DMS153 treated with DMSO at 0.1 percent for 48 hours (cell line): ENCODE results near the gene USP14.

Source experiments
- DNase-seq: peaks from one replicate; lab custom pipeline; 2025; ENCODE audit not compliant: unreplicated experiment; lab: John Stamatoyannopoulos, UW

Gene USP14

DNA sequence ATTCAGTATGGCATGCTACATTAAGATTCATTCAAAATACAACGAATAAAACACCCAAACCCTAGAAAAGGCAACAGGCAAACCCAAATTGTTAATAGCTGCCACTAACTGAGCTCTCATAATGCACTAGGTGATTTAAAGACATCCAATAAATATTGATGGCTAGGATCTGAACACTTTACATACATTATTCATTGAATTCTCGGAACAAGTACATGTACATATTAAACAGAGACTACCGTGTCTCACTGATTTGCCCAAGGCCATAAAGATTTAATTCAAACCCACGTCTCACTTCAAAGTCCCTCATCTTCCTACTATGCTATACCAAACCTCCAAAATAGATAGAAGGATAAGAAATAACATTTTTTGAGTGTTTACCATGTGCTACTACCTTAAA lies 67.4 kb downstream of the USP14 start:
- no peak for DNase-seq

GRCh38 chr18:227374-227773 lies 69.0 kb downstream of the USP14 start:
- DNase-seq: no peak

GRCh38 chr18:227902-228301 lies 69.5 kb downstream of the USP14 start:
- DNase-seq: no peak

GRCh38 chr18:228586-228985 lies 70.2 kb downstream of the USP14 start:
- no peak for DNase-seq

DNA sequence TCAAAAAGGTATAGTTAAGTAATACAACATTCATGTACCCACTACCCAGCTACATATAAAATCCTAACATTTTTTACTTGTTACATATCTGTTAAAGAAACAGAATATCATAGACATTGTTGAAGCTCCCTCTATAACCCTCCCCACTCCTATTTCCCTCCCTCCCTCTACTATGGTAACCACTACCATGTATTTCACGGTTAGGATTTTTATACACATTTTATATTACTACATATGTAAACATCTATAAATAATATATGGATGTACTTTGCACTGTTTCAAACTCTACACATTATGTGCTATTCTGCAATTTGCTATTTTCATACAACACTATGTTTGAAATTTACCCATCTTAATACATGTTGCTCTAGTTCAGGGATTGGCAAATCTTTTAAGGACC lies 73.2 kb downstream of the USP14 start:
- DNase-seq: no peak

DNA sequence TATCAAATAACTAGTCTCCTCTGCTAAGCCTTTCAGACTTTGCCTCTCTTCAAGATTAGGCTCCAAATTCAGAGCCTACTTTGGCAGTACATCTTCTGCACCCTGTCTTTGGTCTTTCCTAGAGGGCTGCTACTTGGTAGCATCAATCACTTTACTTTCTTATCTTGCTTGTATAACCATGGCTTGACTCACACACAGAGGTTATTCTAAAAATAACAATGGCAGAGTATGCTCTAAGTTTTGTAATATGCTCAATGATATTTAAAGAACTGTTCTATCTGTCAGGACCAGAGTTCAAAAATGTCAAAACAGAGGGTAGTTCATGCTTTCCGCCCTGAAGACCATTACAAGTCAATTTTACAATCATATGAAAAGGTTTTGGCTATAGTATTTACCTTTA lies 81.8 kb downstream of the USP14 start:
- no peak for DNase-seq

DNA sequence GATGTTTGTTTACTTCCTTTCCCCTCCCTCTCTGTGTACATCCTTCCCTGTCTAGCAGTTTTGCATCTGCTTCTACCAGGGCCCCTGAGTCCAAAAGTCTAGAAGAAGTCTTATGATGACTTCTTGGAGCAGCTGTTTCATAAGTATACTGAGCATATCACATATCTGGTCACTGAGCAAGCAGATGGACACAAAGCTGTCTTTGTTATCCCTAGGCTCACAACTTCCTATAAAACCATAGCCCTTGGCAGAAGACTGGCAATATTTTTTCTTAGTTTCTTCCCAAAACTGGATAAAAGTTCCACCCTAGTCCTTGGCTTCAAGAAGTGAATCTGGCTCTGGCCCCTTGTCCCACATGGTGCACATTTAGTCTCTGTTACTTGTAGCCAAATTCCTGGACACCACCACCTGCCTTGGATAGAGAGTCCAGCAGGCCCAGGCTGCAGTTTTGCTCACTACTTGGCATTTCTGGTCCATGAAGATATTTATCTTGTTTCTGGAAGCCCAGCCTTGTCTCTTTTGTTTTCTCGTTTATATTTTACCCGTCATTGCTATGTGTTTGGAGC lies 87.0 kb downstream of the USP14 start:
- no peak for DNase-seq

- no peak for DNase-seq
These were observed 89.7 kb downstream of the USP14 start for GRCh38 chr18:248053-248452.

DNA sequence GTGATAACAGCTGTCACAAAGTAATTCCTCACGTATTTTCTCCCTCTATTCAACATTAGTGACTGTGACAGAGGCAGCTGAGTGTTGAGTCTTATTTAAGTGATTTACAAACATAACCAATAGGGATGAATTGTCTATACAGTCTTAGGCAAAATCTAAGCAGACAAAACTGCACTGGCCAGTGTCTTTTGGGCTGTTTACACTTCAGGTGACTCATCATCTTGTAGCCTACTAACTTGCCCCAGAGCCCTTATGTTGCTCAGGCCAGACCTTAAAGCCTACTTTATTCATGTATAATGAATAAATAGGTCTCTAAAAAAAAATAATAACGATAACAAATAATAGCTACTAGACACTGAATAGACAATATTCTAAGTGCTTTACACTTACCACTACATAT lies 92.3 kb downstream of the USP14 start:
- DNase-seq: no peak

- DNase-seq: no peak
These were observed 93.2 kb downstream of the USP14 start for GRCh38 chr18:251572-251971.

GRCh38 chr18:253121-253520 lies 94.8 kb downstream of the USP14 start:
- no peak for DNase-seq

- DNase-seq: no peak
These were observed 96.8 kb downstream of the USP14 start for GRCh38 chr18:255171-255570.

DNA sequence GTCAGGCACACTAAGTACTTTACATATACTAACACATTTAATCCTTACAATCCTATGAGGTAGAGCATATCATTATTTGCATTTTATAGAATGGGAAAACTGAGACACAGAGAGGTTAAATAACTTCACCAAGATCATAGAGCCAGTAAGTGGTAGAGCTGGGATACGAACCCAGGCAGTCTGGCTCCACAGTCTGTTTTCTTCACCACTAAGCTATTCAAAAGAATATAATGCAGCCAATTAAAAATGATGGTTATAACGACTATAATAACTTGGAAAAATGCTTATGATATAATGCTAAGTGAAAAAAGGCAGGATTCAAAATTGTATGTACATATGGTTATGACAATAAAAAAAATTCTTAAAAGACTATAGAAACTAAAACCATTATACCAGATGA lies 102.2 kb downstream of the USP14 start:
- no peak for DNase-seq

- DNase-seq: no peak
These were observed 103.2 kb downstream of the USP14 start for GRCh38 chr18:261398-262073.
